ENCODE results near the gene TRAPPC2L. TPM values are rescaled to one million over a fixed set of nuclear protein-coding genes. Genes with fewer than 3 reads are reported as not detected.

The TRAPPC2L gene
- polyA plus RNA-seq, 3 donors = 64.7 to 89.2 (median 78.6) TPM

- no peak for DNase-seq
Observed at GRCh38 chr16:88835383-88835782, 21.5 kb upstream of the TRAPPC2L start.

GRCh38 chr16:88835818-88836217 lies 21.1 kb upstream of the TRAPPC2L start:
- DNase-seq = no peak

- no peak for DNase-seq
Observed at GRCh38 chr16:88836791-88837190, 20.1 kb upstream of the TRAPPC2L start.

GRCh38 chr16:88837806-88838205 lies 19.1 kb upstream of the TRAPPC2L start:
- DNase-seq = no peak

GRCh38 chr16:88838566-88838965 lies 18.4 kb upstream of the TRAPPC2L start:
- DNase-seq = no peak

GRCh38 chr16:88839026-88839529 lies 17.8 kb upstream of the TRAPPC2L start:
- DNase-seq = no peak

- DNase-seq = no peak
Observed at GRCh38 chr16:88839745-88840599, 17.0 kb upstream of the TRAPPC2L start.

- DNase-seq = no peak
Observed at GRCh38 chr16:88840600-88841215, 16.2 kb upstream of the TRAPPC2L start.

- no peak for DNase-seq
Observed at GRCh38 chr16:88841521-88842307, 15.2 kb upstream of the TRAPPC2L start.

GRCh38 chr16:88842308-88842756 lies 14.6 kb upstream of the TRAPPC2L start:
- DNase-seq = no peak

GRCh38 chr16:88842806-88843205 lies 14.1 kb upstream of the TRAPPC2L start:
- no peak for DNase-seq

- no peak for DNase-seq
Observed at GRCh38 chr16:88843256-88843655, 13.7 kb upstream of the TRAPPC2L start.

- DNase-seq = no peak
Observed at GRCh38 chr16:88844419-88845036, 12.4 kb upstream of the TRAPPC2L start.

- DNase-seq = no peak
Observed at GRCh38 chr16:88846088-88846487, 10.8 kb upstream of the TRAPPC2L start.

GRCh38 chr16:88847654-88848053 lies 9.3 kb upstream of the TRAPPC2L start:
- DNase-seq = no peak

GRCh38 chr16:88848557-88848956 lies 8.4 kb upstream of the TRAPPC2L start:
- no peak for DNase-seq

- DNase-seq = no peak
Observed at GRCh38 chr16:88850531-88851199, 6.3 kb upstream of the TRAPPC2L start.

GRCh38 chr16:88851616-88852015 lies 5.3 kb upstream of the TRAPPC2L start:
- no peak for DNase-seq

- DNase-seq = no peak
Observed at GRCh38 chr16:88853325-88853941, 3.5 kb upstream of the TRAPPC2L start.

GRCh38 chr16:88854306-88855111 lies 2.4 kb upstream of the TRAPPC2L start:
- DNase-seq = no peak
